ENCODE measurements around the gene SRD5A2. TPM values are rescaled to one million over a fixed set of nuclear protein-coding genes. Genes with fewer than 3 reads are reported as not detected.
"Not testable (repeated sequence)": the region's sequence is repeated elsewhere in the genome, so short reads cannot be mapped to it uniquely, and the experiment has no call there.

SRD5A2 gene
- total RNA-seq, 1 donor: not detected

DNA sequence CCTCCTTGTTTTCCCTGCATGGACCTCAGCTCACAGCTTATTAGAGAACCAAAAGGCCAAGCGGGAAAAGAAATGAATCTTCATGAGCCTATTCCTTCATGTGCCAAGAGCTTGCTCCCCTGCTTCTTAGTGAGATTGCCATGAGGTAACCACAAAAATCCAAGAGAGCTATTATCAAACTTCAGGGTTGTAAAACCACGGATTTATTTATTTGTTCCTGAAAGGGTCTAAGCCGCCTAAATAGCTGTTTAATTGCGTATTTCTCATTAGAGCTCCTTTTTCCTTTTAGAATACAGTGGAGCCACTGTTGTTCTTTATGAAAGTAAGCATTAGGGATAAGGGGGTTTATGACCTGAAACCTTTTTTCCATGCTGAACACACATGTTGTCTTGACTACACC is 58.0 kb downstream of the SRD5A2 start:
- peaks cover 5% of the 10 kb centered on the region for H3K27me3 ChIP-seq (ENCODE audit: insufficient read depth, low read length)
- H3K9me3 ChIP-seq (ENCODE audit: low read depth, low read length): no peaks in the 10 kb centered on the region
- no peak overlapping the region for H3K4me3 ChIP-seq (ENCODE audit: low read length)
- no peaks in the 10 kb centered on the region for H3K4me1 ChIP-seq (ENCODE audit: insufficient read depth, low read length)

DNA sequence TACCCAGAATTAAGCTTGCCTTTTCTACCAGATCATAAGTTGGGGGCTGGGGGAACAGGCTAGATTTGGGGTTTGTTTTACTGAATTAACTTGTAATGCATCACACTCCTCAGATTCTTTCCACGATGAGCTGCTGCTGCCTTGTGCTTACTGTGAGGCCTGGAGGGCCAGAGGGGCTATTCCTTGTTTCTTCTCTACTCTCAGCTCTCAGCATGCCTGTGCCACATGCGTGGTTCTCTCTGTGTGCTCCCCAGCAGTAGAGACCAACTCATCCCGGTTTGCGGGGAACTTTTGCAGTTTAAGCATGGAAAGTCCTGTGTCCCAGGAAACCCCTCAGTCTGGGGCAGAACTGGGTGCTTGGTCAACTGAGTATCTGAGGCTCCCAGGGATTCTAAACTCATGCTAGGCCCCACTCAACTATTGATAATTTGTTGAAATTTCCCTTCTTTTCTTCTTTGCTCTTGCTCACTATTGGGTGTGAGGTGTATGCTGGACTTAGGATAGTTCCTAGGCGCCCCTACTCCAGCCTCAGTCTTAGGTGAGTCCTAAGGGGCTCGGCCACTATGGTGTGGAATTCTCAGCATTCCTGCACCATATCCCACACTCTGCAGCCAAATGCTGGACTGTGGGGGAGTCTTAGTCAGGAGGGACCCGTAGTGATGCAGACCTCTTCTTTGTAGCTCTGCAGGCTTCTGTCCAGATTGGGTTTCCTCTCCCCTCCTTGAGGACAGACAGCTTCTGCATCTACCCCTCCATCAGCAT is 63.1 kb downstream of the SRD5A2 start:
- Histone ChIP-seq H3K4me1 (ENCODE audit: insufficient read depth, low read length) (no peaks in the 10 kb centered on the region), H3K9me3 (ENCODE audit: low read depth, low read length) (no peaks in the 10 kb centered on the region), H3K27me3 (ENCODE audit: insufficient read depth, low read length) (no peaks in the 10 kb centered on the region), H3K4me3 (ENCODE audit: low read length) (no peak overlapping the region)

DNA sequence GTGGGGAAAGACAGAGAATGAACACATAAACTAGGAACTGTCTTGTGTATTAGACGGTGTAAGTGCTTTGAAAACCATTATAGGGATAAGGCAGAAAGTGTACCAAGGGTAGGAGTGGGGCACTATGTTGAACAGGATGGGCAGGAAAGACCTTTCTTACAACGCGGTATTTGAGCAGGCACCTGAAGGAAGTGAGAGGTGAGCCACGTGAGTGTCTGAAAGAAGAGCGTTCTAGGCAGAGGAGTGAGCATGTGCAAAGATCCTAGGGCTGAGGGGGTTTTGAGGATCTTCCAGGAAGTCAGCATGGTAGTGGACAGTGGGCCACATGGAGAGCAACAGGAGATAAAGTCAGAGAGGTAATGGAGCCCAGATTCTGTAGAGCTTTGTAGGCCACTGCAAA is 65.2 kb downstream of the SRD5A2 start:
- no peaks in the 10 kb centered on the region for H3K27me3 ChIP-seq (ENCODE audit: insufficient read depth, low read length)
- H3K4me1 ChIP-seq (ENCODE audit: insufficient read depth, low read length): no peaks in the 10 kb centered on the region
- no peaks in the 10 kb centered on the region for H3K9me3 ChIP-seq (ENCODE audit: low read depth, low read length)
- H3K4me3 ChIP-seq (ENCODE audit: low read length): no peak overlapping the region

DNA sequence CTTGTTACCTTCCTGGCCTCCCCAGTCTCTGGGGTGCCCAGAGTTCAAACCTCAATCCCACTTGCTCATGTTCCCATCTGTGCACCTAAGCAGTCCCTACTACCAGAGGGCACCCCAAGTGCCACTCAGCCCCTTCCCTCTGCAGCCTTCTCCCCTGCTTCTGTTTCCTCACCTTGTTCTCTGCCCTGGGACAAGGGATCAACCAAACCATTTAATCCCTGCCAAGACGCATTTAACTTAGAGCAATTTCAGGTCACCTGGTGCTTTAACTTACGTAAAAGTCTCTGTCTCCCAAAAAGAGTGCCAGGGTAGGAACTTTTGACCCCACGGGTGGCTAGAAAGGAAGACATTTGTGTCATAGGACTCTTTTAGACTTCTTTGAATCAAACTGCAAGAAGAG is 67.2 kb downstream of the SRD5A2 start:
- H3K9me3 ChIP-seq (ENCODE audit: low read depth, low read length): no peaks in the 10 kb centered on the region
- H3K27me3 ChIP-seq (ENCODE audit: insufficient read depth, low read length): no peaks in the 10 kb centered on the region
- H3K4me1 ChIP-seq (ENCODE audit: insufficient read depth, low read length): no peaks in the 10 kb centered on the region
- H3K4me3 ChIP-seq (ENCODE audit: low read length): no peak overlapping the region

DNA sequence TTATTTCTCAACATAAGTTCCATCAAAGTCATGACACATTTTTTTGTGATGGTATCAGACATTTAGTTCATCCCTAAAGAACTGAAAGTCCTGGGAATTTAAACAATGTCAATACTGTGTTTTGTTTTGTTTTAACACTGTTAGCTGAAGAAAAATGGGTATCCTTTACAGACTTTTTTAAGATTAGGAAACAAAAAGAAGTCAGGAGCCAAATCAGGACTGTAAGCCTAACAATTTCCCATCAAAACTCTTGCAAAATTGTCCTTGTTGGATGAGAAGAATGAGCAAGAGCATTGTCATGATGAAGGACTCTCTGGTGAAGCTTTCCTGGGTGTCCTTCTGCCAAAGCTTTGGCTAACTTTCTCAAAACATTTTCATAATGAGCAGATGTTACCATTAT is 69.4 kb downstream of the SRD5A2 start:
- Histone ChIP-seq H3K27me3 (ENCODE audit: insufficient read depth, low read length) (no peaks in the 10 kb centered on the region), H3K4me1 (ENCODE audit: insufficient read depth, low read length) (no peaks in the 10 kb centered on the region), H3K9me3 (ENCODE audit: low read depth, low read length) (no peaks in the 10 kb centered on the region), H3K4me3 (ENCODE audit: low read length) (no peak overlapping the region)

DNA sequence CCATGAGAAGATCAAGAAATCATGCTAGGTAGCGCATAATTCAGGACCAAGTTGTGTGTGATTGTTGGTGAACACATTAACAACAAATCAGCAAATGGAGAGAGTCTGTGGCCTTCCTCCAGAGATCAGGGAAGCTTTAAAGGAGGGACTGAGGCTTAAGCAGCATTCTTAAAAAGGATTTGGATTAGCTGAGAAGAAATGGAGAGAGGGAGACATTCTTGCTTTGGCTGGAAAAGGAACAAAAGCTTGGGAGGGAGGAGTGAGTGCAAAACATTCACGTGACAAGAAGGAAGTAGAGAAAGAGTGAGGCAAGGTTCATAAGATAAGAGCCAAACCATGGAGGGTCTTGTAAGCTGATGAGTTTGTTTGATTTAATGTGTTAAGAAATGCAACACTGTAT is 75.6 kb downstream of the SRD5A2 start:
- no peak overlapping the region for H3K4me3 ChIP-seq (ENCODE audit: low read length)
- H3K27me3 ChIP-seq (ENCODE audit: insufficient read depth, low read length): peaks cover 5% of the 10 kb centered on the region
- no peaks in the 10 kb centered on the region for H3K9me3 ChIP-seq (ENCODE audit: low read depth, low read length)
- H3K4me1 ChIP-seq (ENCODE audit: insufficient read depth, low read length): no peaks in the 10 kb centered on the region

DNA sequence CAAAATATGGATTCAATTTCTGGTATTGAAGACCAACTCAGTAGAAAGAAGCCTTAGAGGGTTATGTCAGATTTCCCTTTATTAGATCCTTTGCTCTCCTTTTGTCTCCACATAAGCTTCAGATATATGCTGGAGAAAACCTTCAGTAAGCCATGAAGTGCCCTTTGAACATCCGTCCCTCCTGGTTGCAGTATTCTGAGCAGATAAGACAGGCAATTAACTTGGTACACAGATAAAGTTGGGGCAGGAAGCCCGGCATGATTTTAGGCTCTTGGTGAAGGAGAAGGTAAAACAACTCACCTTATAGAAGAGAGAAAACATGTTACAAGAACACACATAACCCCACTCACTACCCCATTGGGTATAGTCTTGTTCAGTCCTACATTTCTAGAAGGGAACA is 76.4 kb downstream of the SRD5A2 start:
- Histone ChIP-seq H3K27me3 (ENCODE audit: insufficient read depth, low read length) (peaks cover 5% of the 10 kb centered on the region), H3K9me3 (ENCODE audit: low read depth, low read length) (no peaks in the 10 kb centered on the region), H3K4me1 (ENCODE audit: insufficient read depth, low read length) (no peaks in the 10 kb centered on the region), H3K4me3 (ENCODE audit: low read length) (no peak overlapping the region)

DNA sequence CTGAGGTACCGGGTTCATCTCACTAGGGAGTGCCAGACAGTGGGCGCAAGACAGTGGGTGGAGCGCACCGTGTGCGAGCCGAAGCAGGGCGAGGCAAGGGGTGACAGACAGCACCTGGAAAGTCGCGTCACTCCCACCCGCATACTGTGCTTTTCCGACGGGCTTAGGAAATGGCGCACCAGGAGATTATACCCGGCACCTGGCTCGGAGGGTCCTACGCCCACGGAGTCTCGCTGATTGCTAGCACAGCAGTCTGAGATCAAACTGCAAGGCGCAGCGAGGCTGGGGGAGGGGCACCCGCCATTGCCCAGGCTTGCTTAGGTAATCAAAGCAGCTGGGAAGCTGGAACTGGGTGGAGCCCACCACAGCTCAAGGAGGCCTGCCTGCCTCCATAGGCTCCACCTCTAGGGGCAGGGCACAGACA is 84.3 kb downstream of the SRD5A2 start:
- not testable (repeated sequence) for H3K9me3 ChIP-seq (ENCODE audit: low read depth, low read length)

DNA sequence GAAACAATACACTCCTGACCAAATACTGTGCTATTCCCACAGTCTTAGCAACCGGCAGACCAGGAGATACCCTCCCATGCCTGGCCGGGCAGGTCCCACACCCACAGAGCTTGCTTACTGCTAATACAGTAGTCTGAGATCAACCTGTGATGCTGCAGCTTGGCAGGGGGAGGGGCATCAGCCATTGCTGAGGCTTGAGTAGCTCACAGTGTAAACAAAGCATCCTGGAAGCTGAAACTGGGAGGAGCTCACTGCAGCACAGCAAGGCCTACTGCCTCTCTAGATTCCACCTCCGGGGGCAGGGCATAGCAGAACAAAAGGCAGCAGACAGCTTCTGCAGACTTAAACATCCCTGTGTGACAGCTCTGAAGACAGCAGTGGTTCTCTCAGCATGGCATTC is 91.4 kb downstream of the SRD5A2 start:
- H3K4me3 ChIP-seq (ENCODE audit: low read length); H3K27me3 ChIP-seq (ENCODE audit: insufficient read depth, low read length); H3K9me3 ChIP-seq (ENCODE audit: low read depth, low read length); H3K4me1 ChIP-seq (ENCODE audit: insufficient read depth, low read length): not testable (repeated sequence)

More for the DNA sequence above, 84.3 kb downstream of the SRD5A2 start:
- not testable (repeated sequence) for H3K4me3 ChIP-seq (ENCODE audit: low read length); H3K4me1 ChIP-seq (ENCODE audit: insufficient read depth, low read length); H3K27me3 ChIP-seq (ENCODE audit: insufficient read depth, low read length)

DNA sequence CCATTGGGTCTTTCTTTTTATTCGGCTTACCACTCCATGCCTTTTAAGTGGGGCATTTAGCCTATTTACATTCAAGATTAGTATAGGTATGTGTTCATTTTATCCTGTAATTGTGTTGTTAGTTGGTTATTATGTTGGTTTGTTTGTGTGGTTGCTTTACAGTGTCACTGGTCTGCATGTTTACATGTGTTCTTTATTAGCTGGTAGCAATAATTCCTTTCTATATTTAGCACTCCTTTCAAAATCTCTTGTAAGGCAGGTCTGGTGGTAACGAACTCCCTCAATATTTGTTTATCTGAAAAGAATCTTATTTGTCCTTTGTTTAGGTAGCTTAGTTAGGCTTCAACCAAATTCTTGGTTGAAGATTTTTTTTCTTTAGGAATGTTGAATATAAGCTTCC is 97.5 kb downstream of the SRD5A2 start:
- no peaks in the 10 kb centered on the region for H3K9me3 ChIP-seq (ENCODE audit: low read depth, low read length)
- H3K4me3 ChIP-seq (ENCODE audit: low read length): no peak overlapping the region
- H3K4me1 ChIP-seq (ENCODE audit: insufficient read depth, low read length): no peaks in the 10 kb centered on the region
- peaks cover 2% of the 10 kb centered on the region for H3K27me3 ChIP-seq (ENCODE audit: insufficient read depth, low read length)

DNA sequence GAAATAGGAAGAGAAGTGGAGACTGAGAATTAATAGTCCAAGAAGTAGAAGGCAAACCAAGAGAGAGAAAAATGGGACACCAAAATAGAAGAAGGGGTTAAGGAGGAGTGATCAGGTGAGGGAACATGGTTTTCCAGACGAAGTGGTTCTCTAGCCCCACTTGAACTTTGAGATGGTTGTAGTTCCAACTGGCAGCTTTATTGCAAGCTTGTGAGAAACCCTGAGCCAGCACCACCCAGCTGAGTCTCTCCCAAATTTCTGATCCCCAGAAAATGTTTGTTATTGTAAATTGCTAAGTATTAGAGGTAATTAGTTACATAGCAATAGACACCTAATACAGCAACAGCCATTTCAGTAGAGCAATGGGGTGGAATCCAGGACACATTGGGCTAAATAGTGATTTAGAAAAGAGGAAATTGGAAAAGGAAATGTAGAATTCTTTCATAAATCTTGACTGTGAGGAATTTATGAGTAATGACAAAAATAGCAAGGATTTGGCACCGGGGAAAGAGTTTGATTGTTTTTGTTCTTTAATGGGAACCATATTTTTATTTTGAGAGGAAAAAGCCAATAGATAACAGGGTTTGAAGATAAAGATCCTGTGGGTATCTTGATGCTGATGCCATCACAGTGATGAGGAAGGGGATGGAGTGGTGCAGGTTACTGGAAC is 104.1 kb downstream of the SRD5A2 start:
- Histone ChIP-seq H3K27me3 (ENCODE audit: insufficient read depth, low read length) (peaks cover 4% of the 10 kb centered on the region), H3K4me1 (ENCODE audit: insufficient read depth, low read length) (no peaks in the 10 kb centered on the region), H3K4me3 (ENCODE audit: low read length) (no peak overlapping the region), H3K9me3 (ENCODE audit: low read depth, low read length) (no peaks in the 10 kb centered on the region)

DNA sequence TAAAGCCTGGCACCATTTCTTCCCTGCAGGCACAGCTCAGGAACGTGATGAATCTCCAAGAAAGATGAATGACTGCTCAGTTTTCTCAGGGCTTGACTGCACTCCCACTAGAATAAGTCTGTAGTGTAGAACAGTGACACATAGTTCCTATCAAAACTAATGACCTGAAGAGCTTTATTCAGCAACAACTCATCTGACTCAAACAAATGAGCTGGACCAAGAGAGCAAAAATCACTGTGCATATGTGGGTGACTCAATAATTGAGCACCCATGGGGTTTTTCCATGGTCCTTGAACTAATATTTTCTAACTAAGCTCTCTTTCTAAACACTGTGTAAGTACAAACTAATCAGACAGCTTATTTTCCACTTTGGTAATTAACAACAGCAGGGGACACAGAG is 105.0 kb downstream of the SRD5A2 start:
- no peaks in the 10 kb centered on the region for H3K4me1 ChIP-seq (ENCODE audit: insufficient read depth, low read length)
- peaks cover 4% of the 10 kb centered on the region for H3K27me3 ChIP-seq (ENCODE audit: insufficient read depth, low read length)
- no peaks in the 10 kb centered on the region for H3K9me3 ChIP-seq (ENCODE audit: low read depth, low read length)
- H3K4me3 ChIP-seq (ENCODE audit: low read length): no peak overlapping the region

DNA sequence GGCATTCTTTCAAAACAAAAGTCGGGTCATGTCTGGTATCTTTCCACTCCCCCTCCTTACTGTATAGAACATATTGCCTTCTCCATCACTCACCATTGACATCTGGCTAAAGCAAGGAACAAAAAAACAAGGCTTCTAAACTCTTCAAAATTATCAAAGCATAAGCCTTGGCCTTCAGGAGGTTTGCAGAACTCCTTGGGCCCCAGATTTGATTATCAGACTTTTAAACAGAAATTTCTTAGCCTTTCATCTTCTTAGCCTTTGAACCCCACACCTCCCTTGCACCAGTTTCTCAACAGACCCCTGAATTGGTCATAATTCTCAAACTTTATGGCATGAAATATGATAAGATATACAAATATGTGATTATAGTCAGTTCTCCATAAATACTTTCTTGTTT is 106.4 kb downstream of the SRD5A2 start:
- H3K9me3 ChIP-seq (ENCODE audit: low read depth, low read length): no peaks in the 10 kb centered on the region
- H3K4me3 ChIP-seq (ENCODE audit: low read length): no peak overlapping the region
- no peaks in the 10 kb centered on the region for H3K4me1 ChIP-seq (ENCODE audit: insufficient read depth, low read length)
- H3K27me3 ChIP-seq (ENCODE audit: insufficient read depth, low read length): peaks cover 4% of the 10 kb centered on the region
